ENCODE data around the gene CCR9.

The CCR9 gene

DNA sequence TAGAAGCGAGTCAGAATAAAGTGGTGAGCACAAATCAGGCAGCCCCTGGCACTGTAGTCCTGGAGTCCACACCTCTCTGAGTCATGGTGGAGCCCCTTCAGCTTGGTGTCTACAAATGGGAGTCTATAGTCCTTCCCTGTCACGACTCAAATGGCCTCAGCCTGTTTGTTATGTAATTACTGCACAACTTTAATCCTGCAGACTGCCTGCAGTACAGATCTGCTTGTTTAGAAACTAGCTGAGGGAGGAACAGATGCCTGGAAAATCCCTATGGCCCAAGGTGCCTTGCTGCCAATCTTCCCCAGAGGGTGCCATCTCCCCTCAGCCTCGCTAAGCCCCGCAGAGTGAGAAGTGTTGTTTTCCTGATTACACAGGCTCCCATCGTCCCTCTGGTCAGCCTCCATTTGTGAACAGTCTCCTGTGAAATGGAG is 53.0 kb downstream of the CCR9 start:
- no peak for DNase-seq

DNA sequence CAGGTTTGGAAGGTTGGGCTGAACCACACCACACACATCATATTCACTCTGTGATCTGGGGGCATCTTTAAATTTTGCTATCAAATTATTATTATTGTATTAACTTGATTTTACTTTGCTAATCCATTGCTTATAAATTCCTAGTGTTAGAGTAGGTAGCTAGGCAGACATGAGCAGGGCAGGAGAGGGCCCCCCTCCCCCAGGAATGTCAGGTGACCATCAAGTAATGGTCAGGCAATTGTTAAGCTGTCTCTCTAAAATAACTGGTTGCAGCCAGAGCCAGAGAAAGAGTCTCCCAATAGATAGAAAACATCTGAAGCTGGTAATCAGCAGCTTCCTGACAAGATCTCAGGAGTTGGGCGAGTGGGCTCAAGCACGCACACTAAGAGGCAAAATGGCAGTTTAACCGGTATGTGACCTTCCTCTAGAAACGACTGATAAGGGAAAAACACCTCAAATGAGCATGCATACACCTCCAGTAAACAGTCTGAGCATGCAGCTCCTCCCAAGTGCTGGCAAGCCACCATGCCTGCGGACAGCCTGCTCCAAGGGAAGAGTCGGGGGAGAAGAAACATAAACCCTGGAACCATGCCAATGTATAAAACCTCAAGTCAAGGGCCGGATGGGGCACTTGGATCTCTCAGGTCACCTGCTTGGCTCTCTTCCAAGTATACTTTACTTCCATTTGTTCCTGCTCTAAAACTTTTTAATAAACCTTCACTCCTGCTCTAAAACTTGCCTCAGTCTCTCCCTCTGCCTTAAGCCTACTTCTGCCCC is 53.8 kb downstream of the CCR9 start:
- DNase-seq: no peak

DNA sequence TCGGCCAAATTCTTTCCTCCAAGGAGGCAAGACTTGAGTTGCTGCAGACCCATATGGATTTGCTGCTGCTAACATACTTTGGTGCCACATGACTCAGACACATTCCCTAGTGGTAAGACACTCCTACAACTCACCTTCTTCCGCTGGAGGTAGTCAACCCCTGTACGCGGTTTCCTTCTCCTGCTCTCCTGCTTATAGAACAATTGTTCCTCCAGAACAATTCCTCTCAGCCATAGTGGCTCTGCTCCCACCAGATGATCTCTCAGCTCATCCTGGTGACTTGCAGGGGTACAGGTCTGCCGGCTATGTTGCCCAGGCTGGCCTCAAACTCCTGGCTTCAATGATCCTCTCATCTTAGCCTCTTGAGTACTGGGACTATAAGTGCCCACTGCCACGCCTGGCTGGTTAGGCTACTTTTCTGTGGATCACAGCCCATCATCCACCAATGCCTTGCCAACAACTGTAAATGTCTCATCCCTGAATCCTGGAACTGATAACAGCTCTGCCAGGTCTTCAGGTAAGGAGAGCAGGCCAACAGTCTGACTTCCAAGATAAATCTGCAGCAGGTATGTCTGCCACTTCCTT is 54.5 kb downstream of the CCR9 start:
- DNase-seq: no peak

DNA sequence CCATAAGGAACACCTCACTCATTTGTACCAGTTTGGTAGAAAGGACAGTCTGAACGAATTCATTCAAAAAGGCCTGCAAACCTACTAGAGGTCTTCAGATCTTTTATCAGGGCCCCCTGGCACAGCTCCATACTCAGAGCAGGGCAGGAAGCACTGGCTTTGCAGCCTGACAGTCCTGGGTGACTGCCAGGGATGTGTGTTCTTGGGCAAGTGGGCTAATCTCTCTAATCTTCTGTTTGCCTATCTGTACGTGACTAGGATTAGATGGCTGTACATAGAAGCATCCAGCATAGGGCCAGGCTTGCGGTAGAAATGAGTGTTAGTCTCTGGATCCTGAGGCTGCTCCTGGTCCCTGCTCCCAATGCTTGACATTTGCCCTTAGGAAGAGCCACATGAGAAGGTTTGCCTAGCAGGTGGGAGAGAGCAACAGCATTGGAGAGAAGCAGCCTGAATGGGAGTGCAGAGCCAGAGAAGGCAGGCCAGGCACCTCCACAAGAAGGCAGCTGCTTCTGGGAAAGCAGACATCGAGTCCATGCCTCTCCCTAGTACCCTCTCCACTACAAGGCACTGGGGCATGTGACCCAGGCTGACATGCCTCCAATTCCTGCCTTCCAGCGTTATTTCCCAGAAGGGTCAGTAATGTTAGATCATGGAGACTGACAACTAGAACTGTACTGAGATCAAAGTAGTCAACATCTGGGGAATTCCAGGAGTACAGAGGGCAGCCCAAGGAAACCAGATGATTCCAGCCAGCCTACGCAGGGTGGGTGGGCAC is 55.9 kb downstream of the CCR9 start:
- no peak for DNase-seq

DNA sequence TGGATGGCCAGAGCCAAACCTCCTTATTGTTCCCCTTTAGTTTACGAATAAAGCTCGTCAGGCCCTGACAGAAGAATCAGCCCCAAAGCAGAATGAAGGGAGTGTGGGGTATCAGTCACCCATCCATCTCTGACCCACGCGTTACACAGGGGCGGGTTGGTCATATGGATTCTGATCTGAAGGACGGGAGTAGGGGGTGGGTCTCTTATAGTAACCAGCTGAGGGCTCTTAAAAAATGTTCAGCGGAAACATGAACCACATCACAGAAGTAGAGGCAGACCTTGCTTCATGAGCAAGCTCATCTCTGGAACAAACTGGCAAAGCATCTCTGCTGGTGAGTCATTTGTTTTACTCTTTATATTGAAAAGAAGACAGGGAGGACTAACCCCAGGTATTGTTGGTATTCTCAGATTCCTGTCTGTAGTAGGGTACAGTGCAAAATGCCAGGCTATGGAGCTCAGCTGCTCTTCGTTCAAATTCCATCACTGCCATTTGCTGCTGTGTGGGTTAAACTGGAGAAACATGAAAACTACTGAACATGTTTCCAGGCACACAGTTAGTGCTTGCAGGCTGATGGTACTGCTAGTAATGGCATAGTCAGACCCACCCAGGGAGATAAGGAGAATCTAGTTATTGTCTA is 57.0 kb downstream of the CCR9 start, which contains the start of gene CXCR6:
Gene CXCR6, plus strand, starts transcription at position 258 of the 640 bp plus-strand sequence. CDS start 3,018 bp downstream, outside the sequence.
- DNase-seq: no peak

DNA sequence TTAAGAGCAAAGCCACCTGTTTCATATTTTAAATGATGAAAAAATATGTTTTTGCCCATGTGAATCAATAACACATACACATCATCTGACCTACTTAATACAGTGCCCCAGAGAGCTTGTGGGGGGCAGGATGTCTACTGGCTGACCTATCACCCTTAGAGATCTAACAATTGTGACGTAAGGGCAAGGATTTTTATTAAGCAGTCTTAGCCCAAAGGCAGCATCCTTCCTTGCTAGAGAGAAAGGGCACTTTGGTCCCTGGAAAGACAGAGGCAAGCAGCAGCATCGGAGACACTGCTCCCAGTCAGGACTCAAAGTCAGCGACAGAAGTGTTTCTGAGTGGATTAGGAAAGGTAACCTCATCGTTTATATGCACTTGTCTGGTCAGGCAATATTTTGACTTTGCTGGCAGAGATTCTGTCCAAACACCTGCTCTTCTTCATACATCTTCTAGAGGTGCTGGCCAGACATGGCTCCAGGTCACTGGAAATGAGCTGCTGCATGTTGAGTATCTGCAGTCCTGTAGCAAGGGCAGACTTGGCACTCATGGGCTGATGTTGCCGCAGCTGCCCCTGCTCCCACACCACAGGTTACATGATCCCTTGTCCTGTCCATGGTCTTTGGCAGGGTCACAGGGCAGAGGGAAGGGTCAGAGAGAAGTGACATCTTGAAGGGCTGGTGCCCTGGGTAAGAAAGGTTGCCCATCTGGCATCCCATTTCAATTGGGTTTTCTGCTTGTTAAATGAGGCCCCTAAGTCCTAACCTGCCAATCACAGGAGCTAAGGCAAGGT is 58.7 kb downstream of the CCR9 start:
- DNase-seq: no peak

DNA sequence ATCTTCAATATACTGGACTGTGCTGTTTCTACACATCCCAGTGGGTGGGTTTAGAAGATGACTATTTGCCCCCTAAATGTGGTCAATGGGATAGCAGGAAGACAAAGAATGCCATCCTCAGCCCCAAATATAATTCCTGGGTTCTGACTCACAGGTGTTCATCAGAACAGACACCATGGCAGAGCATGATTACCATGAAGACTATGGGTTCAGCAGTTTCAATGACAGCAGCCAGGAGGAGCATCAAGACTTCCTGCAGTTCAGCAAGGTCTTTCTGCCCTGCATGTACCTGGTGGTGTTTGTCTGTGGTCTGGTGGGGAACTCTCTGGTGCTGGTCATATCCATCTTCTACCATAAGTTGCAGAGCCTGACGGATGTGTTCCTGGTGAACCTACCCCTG is 60.0 kb downstream of the CCR9 start:
- no peak for DNase-seq

DNA sequence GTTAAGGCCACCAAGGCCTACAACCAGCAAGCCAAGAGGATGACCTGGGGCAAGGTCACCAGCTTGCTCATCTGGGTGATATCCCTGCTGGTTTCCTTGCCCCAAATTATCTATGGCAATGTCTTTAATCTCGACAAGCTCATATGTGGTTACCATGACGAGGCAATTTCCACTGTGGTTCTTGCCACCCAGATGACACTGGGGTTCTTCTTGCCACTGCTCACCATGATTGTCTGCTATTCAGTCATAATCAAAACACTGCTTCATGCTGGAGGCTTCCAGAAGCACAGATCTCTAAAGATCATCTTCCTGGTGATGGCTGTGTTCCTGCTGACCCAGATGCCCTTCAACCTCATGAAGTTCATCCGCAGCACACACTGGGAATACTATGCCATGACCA is 60.5 kb downstream of the CCR9 start:
- DNase-seq: no peak

DNA sequence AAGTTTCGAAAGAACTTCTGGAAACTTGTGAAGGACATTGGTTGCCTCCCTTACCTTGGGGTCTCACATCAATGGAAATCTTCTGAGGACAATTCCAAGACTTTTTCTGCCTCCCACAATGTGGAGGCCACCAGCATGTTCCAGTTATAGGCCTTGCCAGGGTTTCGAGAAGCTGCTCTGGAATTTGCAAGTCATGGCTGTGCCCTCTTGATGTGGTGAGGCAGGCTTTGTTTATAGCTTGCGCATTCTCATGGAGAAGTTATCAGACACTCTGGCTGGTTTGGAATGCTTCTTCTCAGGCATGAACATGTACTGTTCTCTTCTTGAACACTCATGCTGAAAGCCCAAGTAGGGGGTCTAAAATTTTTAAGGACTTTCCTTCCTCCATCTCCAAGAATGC is 61.0 kb downstream of the CCR9 start:
- DNase-seq: no peak

DNA sequence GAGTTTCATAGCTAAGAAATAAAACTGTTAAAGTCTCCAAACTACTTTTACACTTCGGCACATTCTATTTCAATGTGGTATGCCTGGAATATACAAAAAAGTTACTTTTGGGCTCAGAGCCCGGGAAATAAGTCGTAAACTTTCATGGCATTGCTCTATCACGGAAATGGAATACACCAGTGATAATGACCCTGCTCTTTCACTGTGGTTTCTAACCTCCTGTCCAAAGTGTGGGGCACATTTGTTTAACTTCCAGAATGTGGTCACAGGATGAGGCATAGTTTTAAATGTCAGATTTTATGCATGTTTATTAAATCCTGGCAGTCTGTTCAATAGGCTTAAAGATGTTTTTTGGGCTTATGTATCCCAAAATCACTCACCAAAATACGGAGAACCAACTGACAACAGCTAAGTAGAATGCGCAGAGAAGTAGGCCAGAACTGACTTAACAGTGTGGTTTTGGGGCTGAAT is 62.0 kb downstream of the CCR9 start:
- DNase-seq: no peak

DNA sequence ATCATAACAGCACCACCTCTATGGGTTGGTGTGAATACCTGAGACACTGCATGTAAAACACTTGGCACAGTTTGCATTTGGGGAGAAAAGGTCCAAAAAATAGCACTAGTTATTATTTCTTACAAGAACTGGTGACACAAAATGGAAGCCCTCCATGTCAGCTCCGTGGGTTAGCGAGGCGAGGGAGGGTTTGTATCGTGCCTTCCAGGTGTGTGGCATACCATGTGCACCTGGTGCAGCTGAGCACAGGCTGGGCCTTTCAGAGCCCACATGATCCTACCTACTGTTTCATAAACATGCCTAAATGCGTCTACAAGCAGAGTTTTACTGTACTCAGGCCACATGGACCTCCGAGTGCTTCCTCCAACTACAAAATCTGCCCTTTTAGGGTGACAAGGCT is 62.5 kb downstream of the CCR9 start:
- DNase-seq: no peak

DNA sequence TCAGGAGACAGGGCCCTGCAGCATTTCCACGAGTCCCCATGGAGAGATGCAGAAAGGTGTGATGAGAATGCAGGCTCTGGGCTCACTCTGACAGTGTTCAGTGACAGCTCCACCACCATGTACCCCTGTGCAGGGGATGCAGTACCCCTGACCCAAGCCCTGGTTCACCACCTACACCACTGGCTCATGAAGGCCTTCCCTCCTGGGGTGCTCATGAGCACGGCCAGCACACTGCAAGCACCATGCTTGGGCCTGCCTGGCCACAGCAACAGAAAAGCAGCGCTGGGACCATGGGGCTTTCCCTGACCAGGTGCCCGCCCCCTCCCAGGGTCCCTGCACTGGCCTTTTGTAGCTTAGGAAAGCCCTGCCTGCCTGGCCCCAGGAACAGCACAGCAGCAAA is 63.1 kb downstream of the CCR9 start:
- DNase-seq: no peak

DNA sequence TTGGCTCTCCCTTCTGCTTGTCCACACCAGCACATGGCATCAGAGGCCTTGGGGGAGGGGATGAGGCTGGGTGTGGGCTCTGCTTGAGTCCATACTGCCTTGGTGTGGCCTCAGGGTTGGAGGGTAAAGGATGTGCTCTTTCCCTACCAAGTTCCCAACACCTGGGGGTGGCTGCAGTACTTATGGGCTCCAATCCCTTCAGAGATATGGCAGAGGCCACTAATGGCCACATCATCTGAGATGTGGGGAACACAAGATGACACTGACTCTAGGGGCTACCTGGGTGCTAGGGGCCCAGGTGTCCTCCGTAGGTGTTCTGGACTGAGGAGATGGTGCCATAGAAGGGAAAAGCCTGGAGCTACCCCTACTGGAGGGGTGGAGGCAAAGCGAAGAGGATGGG is 63.8 kb downstream of the CCR9 start:
- DNase-seq: no peak

DNA sequence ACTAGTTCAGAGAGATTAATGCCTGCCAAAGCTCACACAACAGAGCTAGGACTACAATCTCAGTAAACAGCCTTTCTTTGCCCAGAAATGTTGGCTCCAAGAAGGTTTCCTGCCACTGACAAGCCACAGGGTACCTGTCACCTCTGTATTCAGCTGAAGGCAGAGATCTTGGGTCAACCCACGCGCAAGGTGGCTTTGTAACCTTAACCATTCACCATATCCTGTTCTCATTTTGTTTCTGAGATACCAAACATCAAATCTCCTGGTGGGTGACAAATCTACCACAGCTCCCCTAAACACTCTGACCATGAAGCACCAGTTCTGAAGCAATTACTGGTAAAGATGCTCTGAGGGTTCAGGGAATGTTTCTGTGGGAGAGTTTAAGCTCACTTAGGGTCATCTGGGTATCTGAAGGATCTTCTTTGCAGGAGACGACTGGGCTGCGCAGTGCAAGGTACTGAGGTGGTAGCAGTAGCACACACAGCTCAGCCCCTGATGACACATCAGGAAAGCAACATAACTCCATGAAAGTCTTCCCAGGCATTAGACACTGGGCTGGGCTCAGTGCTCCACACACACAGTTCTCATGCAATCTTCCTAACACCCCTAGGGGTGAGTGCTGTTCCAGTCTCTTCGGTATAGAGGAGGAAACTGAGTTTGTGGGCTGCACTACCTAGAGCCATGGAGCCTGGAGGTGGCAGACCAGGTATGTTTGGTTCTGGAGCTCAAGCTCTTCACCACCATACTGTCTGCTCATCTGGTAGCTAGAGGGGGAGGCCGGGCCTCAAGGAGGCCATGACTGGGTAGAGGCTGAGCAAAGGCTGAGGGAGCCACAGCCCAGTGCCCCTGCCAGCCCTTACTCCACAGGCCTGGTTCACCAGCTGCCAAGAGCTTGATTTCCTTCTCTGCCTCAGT is 64.6 kb downstream of the CCR9 start:
- no peak for DNase-seq

DNA sequence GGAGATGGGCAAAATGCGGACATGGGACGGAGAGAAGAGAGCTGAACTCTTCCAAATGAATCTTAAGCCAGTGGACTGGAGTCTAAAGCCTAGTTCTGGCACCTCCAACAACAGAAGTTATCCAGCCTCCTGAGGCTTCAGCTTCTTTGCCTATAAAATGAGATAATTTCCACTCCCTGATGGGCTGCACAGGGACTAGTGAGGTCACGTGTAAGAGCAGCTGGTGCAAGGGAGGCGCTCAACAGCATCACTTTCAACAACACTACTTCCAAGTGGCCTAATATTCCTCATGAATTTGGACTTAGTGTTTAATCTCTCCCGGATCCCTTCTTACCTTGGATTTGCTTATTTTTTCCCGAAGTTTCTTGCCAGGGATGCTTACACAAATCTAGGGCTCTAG is 65.6 kb downstream of the CCR9 start:
- DNase-seq: no peak

DNA sequence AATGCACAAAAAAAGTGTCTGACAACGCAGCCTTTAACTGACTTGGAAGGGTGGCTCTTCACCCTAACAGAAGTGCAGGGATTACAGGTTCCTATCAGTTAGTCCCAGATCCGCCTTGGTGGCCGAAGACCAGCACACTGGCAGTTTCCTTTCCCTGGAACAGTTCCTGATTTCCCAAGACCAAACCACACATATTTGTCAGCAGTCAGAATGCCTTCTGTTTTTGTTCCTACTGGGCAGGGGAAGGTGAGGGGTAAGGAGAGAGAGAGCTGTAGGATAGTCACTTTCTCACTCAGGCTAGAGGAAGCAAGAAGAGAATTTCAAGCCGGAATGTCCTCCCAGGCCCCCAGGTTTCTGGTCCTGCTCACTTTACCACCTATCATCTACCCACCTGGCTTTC is 66.1 kb downstream of the CCR9 start:
- no peak for DNase-seq

Measured in activated naive CD4-positive, alpha-beta T cell (primary cell).